ENCODE measurements around the gene LCN1.

LCN1 gene

GRCh38 chr9:135489188-135489906 is 31.9 kb upstream of the LCN1 start:
- no peak for DNase-seq

GRCh38 chr9:135490166-135490870 is 30.9 kb upstream of the LCN1 start:
- DNase-seq: no peak

GRCh38 chr9:135490980-135491464 is 30.2 kb upstream of the LCN1 start:
- no peak for DNase-seq

- DNase-seq: no peak
Observed at GRCh38 chr9:135491764-135492163, 29.5 kb upstream of the LCN1 start.

GRCh38 chr9:135492886-135493669 is 28.2 kb upstream of the LCN1 start:
- DNase-seq: no peak

GRCh38 chr9:135494791-135495559 is 26.3 kb upstream of the LCN1 start:
- DNase-seq: no peak

- no peak for DNase-seq
Observed at GRCh38 chr9:135498381-135499126, 22.7 kb upstream of the LCN1 start.

- DNase-seq: peak; percentile 75 to 76
Observed at GRCh38 chr9:135499326-135500070, 21.7 kb upstream of the LCN1 start.

- no peak for DNase-seq
Observed at GRCh38 chr9:135500071-135500524, 21.1 kb upstream of the LCN1 start.

GRCh38 chr9:135500525-135501260 is 20.5 kb upstream of the LCN1 start, which contains the start of gene MRPS2:
Gene MRPS2 (plus strand): TSS chr9:135500682. CDS start chr9:135500711, 29 bp downstream.
- peak; percentile 54 to 65 for DNase-seq

GRCh38 chr9:135501261-135502167 is 19.7 kb upstream of the LCN1 start:
- DNase-seq: no peak

GRCh38 chr9:135502168-135502872 is 18.9 kb upstream of the LCN1 start:
- DNase-seq: no peak

- no peak for DNase-seq
Observed at GRCh38 chr9:135502873-135503321, 18.3 kb upstream of the LCN1 start.

- no peak for DNase-seq
Observed at GRCh38 chr9:135503371-135504261, 17.6 kb upstream of the LCN1 start.

GRCh38 chr9:135504262-135505243 is 16.7 kb upstream of the LCN1 start:
- DNase-seq: peak; percentile 4 to 21
